ENCODE results near the gene TMCC1.
"Not testable (repeated sequence)": the region's sequence is repeated elsewhere in the genome, so short reads cannot be mapped to it uniquely, and the experiment has no call there.

The TMCC1 gene

DNA sequence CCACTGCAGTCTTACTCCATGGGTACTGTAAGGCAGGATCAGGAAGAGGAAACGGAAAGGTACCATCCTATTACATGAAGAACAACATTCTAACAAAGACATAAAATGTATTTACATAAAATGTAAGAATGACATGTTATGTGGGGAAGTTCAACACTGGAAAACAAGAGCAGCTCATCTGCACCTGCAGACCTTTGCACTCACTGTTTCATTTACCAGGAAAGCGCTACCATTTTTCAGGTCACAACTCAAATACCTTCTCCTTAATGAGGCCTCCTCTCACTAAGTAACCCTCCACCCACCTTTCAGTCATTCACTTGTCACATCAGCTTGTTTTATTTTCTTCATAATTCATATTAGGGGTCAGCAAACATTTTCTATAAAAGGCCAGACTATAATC is 2.6 kb downstream of the TMCC1 start:
- Histone ChIP-seq H3K4me1 (ENCODE audit: insufficient read depth, low read length) (peaks cover 38% of the 10 kb centered on the region), H3K4me3 (ENCODE audit: low read depth in 1 of 2, low read length in 2 of 2) (no peak overlapping the region), H3K27me3 (ENCODE audit: control insufficient read depth in 1 of 2, insufficient read depth in 2 of 2, low read length in 2 of 2) (no peaks in the 10 kb centered on the region), H3K9me3 (ENCODE audit: low read length) (no peaks in the 10 kb centered on the region), H3K36me3 (ENCODE audit: insufficient read depth, low read length) (no peaks in the 10 kb centered on the region), H3K9ac (ENCODE audit: low read length) (no peak overlapping the region), H3K27ac (ENCODE audit: low read depth, low read length) (no peak overlapping the region)

DNA sequence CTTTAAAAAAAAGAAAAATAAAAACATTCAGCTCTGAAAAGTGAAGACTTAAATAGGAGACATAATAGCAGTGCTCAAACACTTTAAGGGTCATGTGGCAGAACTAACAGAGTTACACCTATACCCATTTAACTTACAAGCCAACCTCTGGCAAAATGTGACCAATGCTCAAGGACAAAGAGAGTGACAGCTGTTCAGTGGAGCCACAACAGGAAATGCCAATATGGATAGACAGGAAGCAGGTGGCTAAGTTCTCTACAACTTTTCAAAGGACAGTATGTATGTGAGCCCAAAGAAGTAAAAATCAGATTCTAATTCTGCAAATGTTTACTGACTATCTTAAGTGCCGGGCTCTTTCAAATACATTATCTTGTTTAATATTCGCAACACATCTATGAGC is 3.4 kb downstream of the TMCC1 start:
- H3K9ac ChIP-seq (ENCODE audit: low read length), result no peak overlapping the region
- H3K27me3 ChIP-seq (ENCODE audit: control insufficient read depth in 1 of 2, insufficient read depth in 2 of 2, low read length in 2 of 2), result no peaks in the 10 kb centered on the region
- H3K36me3 ChIP-seq (ENCODE audit: insufficient read depth, low read length), result no peaks in the 10 kb centered on the region
- peaks cover 38% of the 10 kb centered on the region for H3K4me1 ChIP-seq (ENCODE audit: insufficient read depth, low read length)
- no peaks in the 10 kb centered on the region for H3K9me3 ChIP-seq (ENCODE audit: low read length)
- H3K27ac ChIP-seq (ENCODE audit: low read depth, low read length), result no peak overlapping the region
- H3K4me3 ChIP-seq (ENCODE audit: low read depth in 1 of 2, low read length in 2 of 2), result no peak overlapping the region

DNA sequence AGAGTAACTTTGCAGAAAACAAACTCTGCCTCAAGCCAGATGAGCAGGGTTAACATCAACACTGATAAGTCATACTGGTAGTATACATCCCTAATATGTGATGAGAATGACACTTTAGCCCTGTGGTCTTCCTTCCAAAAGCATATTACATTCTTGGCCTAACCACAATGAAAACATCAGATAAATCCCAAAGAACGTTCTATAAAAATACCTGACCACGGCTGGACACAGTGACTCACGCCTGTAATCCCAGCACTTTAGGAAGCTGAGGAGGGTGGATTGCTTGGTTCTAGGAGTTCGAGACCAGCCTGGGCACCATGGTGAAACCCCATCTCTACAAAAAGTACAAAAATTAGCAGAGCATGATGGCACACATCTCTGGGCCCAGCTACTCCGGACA is 4.7 kb downstream of the TMCC1 start:
- H3K4me3 ChIP-seq (ENCODE audit: low read depth in 1 of 2, low read length in 2 of 2), result no peak overlapping the region
- no peak overlapping the region for H3K27ac ChIP-seq (ENCODE audit: low read depth, low read length)
- H3K4me1 ChIP-seq (ENCODE audit: insufficient read depth, low read length), result peaks cover 38% of the 10 kb centered on the region

DNA sequence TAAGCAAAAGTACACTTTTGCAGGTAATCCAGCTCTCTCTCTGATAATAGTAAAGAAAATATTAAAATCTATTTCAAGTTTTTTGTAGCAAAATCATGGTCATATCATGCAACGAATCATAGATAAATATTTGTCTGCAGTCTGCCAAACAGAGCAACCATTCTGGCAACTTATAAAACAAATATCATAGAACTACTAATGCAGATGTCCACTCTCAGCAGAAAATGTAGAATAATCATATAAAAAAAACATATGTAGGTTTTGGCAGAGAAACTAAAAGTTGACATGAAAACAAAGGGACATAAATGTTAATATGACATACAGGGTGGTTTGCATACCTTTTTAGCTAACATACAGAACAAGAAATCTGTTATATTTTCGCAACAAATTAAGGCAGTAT is 12.2 kb downstream of the TMCC1 start:
- no peaks in the 10 kb centered on the region for H3K27me3 ChIP-seq (ENCODE audit: control insufficient read depth in 1 of 2, insufficient read depth in 2 of 2, low read length in 2 of 2)
- no peaks in the 10 kb centered on the region for H3K4me1 ChIP-seq (ENCODE audit: insufficient read depth, low read length)
- no peak overlapping the region for H3K9ac ChIP-seq (ENCODE audit: low read length)
- H3K36me3 ChIP-seq (ENCODE audit: insufficient read depth, low read length), result peaks cover 12% of the 10 kb centered on the region
- no peaks in the 10 kb centered on the region for H3K9me3 ChIP-seq (ENCODE audit: low read length)
- no peak overlapping the region for H3K4me3 ChIP-seq (ENCODE audit: low read depth in 1 of 2, low read length in 2 of 2)
- no peak overlapping the region for H3K27ac ChIP-seq (ENCODE audit: low read depth, low read length)

More for the DNA sequence above, 4.7 kb downstream of the TMCC1 start:
- Histone ChIP-seq H3K27me3 (ENCODE audit: control insufficient read depth in 1 of 2, insufficient read depth in 2 of 2, low read length in 2 of 2) (no peaks in the 10 kb centered on the region), H3K9ac (ENCODE audit: low read length) (no peak overlapping the region), H3K36me3 (ENCODE audit: insufficient read depth, low read length) (no peaks in the 10 kb centered on the region), H3K9me3 (ENCODE audit: low read length) (no peaks in the 10 kb centered on the region)

DNA sequence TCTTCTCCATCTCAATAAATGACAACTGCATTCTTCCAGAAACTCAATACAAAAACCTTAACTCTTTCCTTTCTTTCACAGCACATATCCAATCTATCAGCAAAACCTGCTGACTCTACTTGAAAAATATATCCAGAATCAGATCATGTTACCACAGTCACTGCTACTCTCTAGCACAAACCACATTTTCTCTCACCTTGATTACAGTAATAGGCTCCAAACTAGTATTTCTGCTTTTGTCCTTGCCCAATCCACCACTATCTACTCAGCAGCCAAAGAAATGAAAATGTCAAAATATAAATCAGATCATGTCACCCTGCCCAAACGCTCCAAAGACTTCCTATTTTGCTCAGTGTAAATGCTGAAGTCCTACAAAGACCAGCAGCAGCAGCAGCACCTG is 15.2 kb downstream of the TMCC1 start:
- Histone ChIP-seq H3K27ac (ENCODE audit: low read depth, low read length) (no peak overlapping the region), H3K9me3 (ENCODE audit: low read length) (no peaks in the 10 kb centered on the region), H3K27me3 (ENCODE audit: control insufficient read depth in 1 of 2, insufficient read depth in 2 of 2, low read length in 2 of 2) (no peaks in the 10 kb centered on the region), H3K4me1 (ENCODE audit: insufficient read depth, low read length) (no peaks in the 10 kb centered on the region), H3K36me3 (ENCODE audit: insufficient read depth, low read length) (peaks cover 12% of the 10 kb centered on the region), H3K4me3 (ENCODE audit: low read depth in 1 of 2, low read length in 2 of 2) (no peak overlapping the region), H3K9ac (ENCODE audit: low read length) (no peak overlapping the region)

DNA sequence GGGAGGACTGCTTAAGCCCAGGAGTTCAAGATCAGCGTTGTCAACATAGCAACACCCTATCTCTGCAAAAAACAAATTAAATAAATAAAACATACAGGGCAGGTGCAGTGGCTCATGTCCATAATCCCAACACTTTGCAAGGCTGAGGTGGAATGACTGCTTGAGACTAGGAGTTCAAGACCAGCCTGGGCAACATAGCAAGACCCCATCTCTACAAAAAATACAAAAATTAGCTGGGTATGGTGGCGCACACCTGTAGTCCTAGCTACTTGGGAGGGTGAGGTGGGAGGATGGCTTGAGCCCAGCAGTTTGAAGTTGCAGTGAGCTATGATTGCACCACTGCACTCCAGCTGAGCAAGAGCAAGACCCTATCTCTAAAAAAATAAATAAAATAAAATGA is 19.0 kb downstream of the TMCC1 start:
- not testable (repeated sequence) for H3K9me3 ChIP-seq (ENCODE audit: low read length); H3K9ac ChIP-seq (ENCODE audit: low read length); H3K36me3 ChIP-seq (ENCODE audit: insufficient read depth, low read length); H3K4me3 ChIP-seq (ENCODE audit: low read depth in 1 of 2, low read length in 2 of 2); H3K27me3 ChIP-seq (ENCODE audit: control insufficient read depth in 1 of 2, insufficient read depth in 2 of 2, low read length in 2 of 2); H3K27ac ChIP-seq (ENCODE audit: low read depth, low read length); H3K4me1 ChIP-seq (ENCODE audit: insufficient read depth, low read length)

DNA sequence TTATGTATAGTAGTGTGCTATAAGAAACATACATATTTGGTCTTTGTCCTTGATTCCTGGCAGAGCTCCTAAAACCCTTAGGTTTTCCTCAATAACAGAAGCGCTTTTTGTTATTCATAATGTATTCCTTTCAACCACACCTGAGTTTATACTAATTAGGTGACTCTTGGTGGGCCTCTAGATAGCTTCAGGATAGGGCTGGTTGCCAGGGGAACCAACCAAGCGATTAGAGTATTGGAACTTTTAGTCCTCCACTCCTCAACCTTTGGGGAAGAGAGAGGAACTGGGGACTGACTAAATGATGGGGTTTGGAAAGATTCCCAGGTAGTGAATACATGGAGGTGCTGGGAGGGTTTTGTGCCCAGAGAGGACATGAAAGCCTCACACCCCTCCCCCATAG is 24.6 kb downstream of the TMCC1 start:
- H3K4me3 ChIP-seq (ENCODE audit: low read depth in 1 of 2, low read length in 2 of 2), result no peak overlapping the region
- no peak overlapping the region for H3K27ac ChIP-seq (ENCODE audit: low read depth, low read length)
- H3K9me3 ChIP-seq (ENCODE audit: low read length), result no peaks in the 10 kb centered on the region

DNA sequence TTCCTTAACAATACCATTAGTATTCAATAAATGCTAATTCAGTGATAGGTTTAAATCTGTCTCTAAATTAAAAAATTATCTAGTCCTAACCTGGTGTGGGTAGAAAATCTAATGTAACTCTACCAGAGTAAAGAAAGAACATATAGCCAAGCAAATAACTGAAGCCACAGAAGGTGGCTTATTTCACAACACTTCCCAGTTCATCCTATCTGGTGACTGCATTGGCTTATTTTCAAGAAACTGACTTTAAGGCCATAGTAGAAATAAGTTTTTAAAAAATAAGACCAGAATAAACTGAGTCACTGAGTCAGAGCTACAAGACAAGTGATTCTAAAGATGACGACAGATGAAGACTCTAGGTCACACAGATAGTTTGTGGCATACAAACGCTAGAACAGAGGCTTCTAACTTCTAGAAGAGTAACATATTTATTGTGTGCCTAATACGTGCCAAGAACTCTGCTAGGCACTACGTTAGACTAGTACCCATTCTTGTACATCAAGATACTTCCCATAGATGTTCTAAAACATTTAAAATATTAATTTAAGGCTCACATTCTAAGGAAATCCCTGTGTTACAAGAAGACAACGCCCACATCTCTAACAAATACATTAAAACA is 25.9 kb downstream of the TMCC1 start:
- Histone ChIP-seq H3K4me3 (ENCODE audit: low read depth in 1 of 2, low read length in 2 of 2) (no peak overlapping the region), H3K36me3 (ENCODE audit: insufficient read depth, low read length) (peaks cover 4% of the 10 kb centered on the region), H3K27me3 (ENCODE audit: control insufficient read depth in 1 of 2, insufficient read depth in 2 of 2, low read length in 2 of 2) (no peaks in the 10 kb centered on the region), H3K9ac (ENCODE audit: low read length) (no peak overlapping the region), H3K27ac (ENCODE audit: low read depth, low read length) (no peak overlapping the region), H3K4me1 (ENCODE audit: insufficient read depth, low read length) (no peaks in the 10 kb centered on the region), H3K9me3 (ENCODE audit: low read length) (no peaks in the 10 kb centered on the region)

More for the DNA sequence above, 24.6 kb downstream of the TMCC1 start:
- Histone ChIP-seq H3K4me1 (ENCODE audit: insufficient read depth, low read length) (no peaks in the 10 kb centered on the region), H3K27me3 (ENCODE audit: control insufficient read depth in 1 of 2, insufficient read depth in 2 of 2, low read length in 2 of 2) (no peaks in the 10 kb centered on the region), H3K36me3 (ENCODE audit: insufficient read depth, low read length) (peaks cover 4% of the 10 kb centered on the region), H3K9ac (ENCODE audit: low read length) (no peak overlapping the region)

DNA sequence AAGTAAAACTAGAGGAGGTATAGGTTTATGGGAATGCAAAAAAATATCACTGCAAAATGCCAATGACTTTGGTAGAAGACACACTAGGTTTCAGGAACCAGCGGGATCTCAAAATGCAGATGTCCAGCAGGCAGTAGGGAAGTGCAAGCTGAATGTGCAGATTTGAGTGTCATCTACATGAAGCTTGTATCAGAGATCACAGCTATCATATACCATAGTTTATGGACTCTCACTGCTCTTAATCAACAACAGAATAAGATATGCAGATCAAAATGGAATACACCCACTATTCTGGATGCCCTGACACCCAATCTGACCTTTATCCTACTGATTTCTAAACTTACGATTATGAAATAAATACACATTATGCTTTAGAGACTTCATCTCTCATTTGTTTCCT is 27.7 kb downstream of the TMCC1 start:
- Histone ChIP-seq H3K4me1 (ENCODE audit: insufficient read depth, low read length) (no peaks in the 10 kb centered on the region), H3K4me3 (ENCODE audit: low read depth in 1 of 2, low read length in 2 of 2) (no peak overlapping the region), H3K9me3 (ENCODE audit: low read length) (no peaks in the 10 kb centered on the region), H3K27ac (ENCODE audit: low read depth, low read length) (no peak overlapping the region), H3K36me3 (ENCODE audit: insufficient read depth, low read length) (no peaks in the 10 kb centered on the region), H3K27me3 (ENCODE audit: control insufficient read depth in 1 of 2, insufficient read depth in 2 of 2, low read length in 2 of 2) (no peaks in the 10 kb centered on the region), H3K9ac (ENCODE audit: low read length) (no peak overlapping the region)

DNA sequence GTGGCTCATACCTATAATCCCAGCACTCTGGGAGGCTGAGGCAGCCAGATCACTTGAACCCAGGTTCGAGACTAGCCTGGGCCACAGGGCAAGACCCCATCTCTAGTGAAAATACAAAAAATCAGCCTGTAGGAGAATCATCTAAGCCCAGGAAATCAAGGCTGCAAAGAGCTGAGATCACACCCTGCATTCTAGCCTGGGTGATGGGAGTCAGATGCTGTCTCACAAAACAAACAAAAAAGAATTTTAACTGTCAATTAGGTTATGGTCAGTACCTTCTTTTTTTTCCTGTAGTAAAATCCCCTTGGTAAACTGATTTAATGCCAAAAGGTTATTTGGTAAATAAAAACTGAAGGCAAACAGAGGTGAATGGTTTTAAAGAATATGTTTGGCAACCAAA is 29.0 kb downstream of the TMCC1 start:
- Histone ChIP-seq H3K27ac (ENCODE audit: low read depth, low read length) (no peak overlapping the region), H3K9me3 (ENCODE audit: low read length) (no peaks in the 10 kb centered on the region), H3K27me3 (ENCODE audit: control insufficient read depth in 1 of 2, insufficient read depth in 2 of 2, low read length in 2 of 2) (no peaks in the 10 kb centered on the region), H3K36me3 (ENCODE audit: insufficient read depth, low read length) (no peaks in the 10 kb centered on the region), H3K9ac (ENCODE audit: low read length) (no peak overlapping the region), H3K4me1 (ENCODE audit: insufficient read depth, low read length) (no peaks in the 10 kb centered on the region), H3K4me3 (ENCODE audit: low read depth in 1 of 2, low read length in 2 of 2) (no peak overlapping the region)

DNA sequence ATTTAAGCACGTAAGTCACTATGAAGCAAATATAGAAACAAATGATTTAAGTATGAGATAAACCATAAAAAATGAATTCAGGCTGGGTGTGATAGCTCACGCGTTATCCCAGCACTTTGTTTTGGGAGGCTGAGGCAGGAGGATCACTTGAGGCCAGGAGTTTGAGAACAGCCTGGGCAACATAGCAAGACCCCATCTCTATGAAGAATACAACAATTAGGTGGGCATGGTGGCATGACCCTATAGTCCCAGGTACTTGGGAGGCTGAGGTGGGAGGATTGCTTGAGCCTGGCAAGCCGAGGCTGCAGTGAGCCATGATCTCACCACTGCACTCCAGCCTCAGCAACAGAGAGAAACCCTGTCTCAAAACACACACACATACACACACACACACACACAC is 34.2 kb downstream of the TMCC1 start:
- no peaks in the 10 kb centered on the region for H3K27me3 ChIP-seq (ENCODE audit: control insufficient read depth in 1 of 2, insufficient read depth in 2 of 2, low read length in 2 of 2)
- no peaks in the 10 kb centered on the region for H3K36me3 ChIP-seq (ENCODE audit: insufficient read depth, low read length)
- H3K9ac ChIP-seq (ENCODE audit: low read length), result no peak overlapping the region
- H3K4me3 ChIP-seq (ENCODE audit: low read depth in 1 of 2, low read length in 2 of 2), result no peak overlapping the region
- H3K4me1 ChIP-seq (ENCODE audit: insufficient read depth, low read length), result peaks cover 13% of the 10 kb centered on the region
- no peak overlapping the region for H3K27ac ChIP-seq (ENCODE audit: low read depth, low read length)
- no peaks in the 10 kb centered on the region for H3K9me3 ChIP-seq (ENCODE audit: low read length)

DNA sequence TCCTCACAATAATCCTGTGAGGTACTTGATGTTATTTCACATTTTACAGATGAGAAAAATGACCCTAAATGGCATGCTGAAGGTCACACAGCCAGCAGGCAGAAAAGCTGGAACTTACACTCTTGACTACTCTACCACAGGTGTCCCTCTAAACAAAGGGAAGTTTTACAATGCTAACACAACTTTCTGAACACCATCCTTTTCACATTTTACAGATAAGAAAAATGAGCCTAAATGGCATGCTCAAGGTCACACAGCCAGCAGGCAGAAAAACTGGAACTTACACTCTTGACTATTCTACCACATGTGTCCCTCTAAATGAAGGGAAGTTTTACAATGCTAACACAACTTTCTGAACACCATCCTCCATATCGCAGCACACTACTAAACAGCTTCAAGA is 35.6 kb downstream of the TMCC1 start:
- Histone ChIP-seq H3K4me1 (ENCODE audit: insufficient read depth, low read length) (peaks cover 13% of the 10 kb centered on the region), H3K27ac (ENCODE audit: low read depth, low read length) (no peak overlapping the region), H3K27me3 (ENCODE audit: control insufficient read depth in 1 of 2, insufficient read depth in 2 of 2, low read length in 2 of 2) (no peaks in the 10 kb centered on the region)

More for the DNA sequence above, 35.6 kb downstream of the TMCC1 start:
- Histone ChIP-seq H3K36me3 (ENCODE audit: insufficient read depth, low read length) (no peaks in the 10 kb centered on the region), H3K9me3 (ENCODE audit: low read length) (no peaks in the 10 kb centered on the region), H3K4me3 (ENCODE audit: low read depth in 1 of 2, low read length in 2 of 2) (no peak overlapping the region), H3K9ac (ENCODE audit: low read length) (no peak overlapping the region)
